Right lung (tissue), 5 donors: ENCODE data around the gene C8G. TPM values are rescaled to one million over a fixed set of nuclear protein-coding genes. Genes with fewer than 3 reads are reported as not detected.

Experiments
- DNase-seq, 2 donors: peaks; one replicate each; pipeline ENCODE4 v3.0.0-alpha.2; 2013
- polyA plus RNA-seq, 5 donors: library from polyadenylated mRNA; unstranded; fragments of 120-200 nt; gene quantifications; one replicate each; pipeline versions ENCODE4 v1.2.1 to v1.2.3, GENCODE V29; 2013; ENCODE audit warnings: inconsistent platforms in 1 of 5, low replicate concordance in 1 of 5; ENCODE audit not compliant: insufficient read length in 5 of 5, insufficient read depth in 1 of 5

Gene C8G
- polyA plus RNA-seq, 5 donors = 0.33 to 0.78 (median 0.41) TPM; not detected in 1

- DNase-seq = no peak
Observed at GRCh38 chr9:136920069-136920468, 25.0 kb upstream of the C8G start.

- DNase-seq = no peak
Observed at GRCh38 chr9:136920734-136921231, 24.3 kb upstream of the C8G start.

GRCh38 chr9:136921307-136921706, 23.7 kb upstream of the C8G start:
- no peak for DNase-seq

- DNase-seq = no peak
Observed at GRCh38 chr9:136921718-136922117, 23.3 kb upstream of the C8G start.

GRCh38 chr9:136922540-136922939, 22.5 kb upstream of the C8G start:
- DNase-seq = no peak

GRCh38 chr9:136923881-136924280, 21.2 kb upstream of the C8G start:
- DNase-seq = no peak

- DNase-seq = no peak
Observed at GRCh38 chr9:136925414-136926153, 19.5 kb upstream of the C8G start.

GRCh38 chr9:136926154-136926704, 18.8 kb upstream of the C8G start:
- no peak for DNase-seq

GRCh38 chr9:136926749-136927148, 18.3 kb upstream of the C8G start:
- no peak for DNase-seq

GRCh38 chr9:136927343-136928271, 17.4 kb upstream of the C8G start:
- DNase-seq = no peak

GRCh38 chr9:136928591-136928990, 16.5 kb upstream of the C8G start:
- no peak for DNase-seq

GRCh38 chr9:136930014-136930413, 15.0 kb upstream of the C8G start:
- no peak for DNase-seq

GRCh38 chr9:136931611-136932130, 13.4 kb upstream of the C8G start:
- DNase-seq = no peak

GRCh38 chr9:136934277-136934676, 10.8 kb upstream of the C8G start:
- DNase-seq = no peak

- no peak for DNase-seq
Observed at GRCh38 chr9:136935651-136936050, 9.4 kb upstream of the C8G start.

- no peak for DNase-seq
Observed at GRCh38 chr9:136936645-136937170, 8.3 kb upstream of the C8G start.

GRCh38 chr9:136937186-136938001, 7.6 kb upstream of the C8G start:
- no peak for DNase-seq

- DNase-seq = no peak
Observed at GRCh38 chr9:136939431-136939995, 5.5 kb upstream of the C8G start.

GRCh38 chr9:136939996-136940525, 5.0 kb upstream of the C8G start:
- DNase-seq = no peak

- no peak for DNase-seq
Observed at GRCh38 chr9:136940526-136941230, 4.4 kb upstream of the C8G start.
